Stimulated activated CD4-positive, alpha-beta T cell treated with anti-CD3 and anti-CD28 coated beads, TNF-alpha, amount 100 ng/mL, for 48 hours (primary cell): ENCODE measurements around the gene OTUD1.

Experiments used
- DNase-seq, 3 donors: peaks; one replicate each; pipeline ENCODE4 v3.0.0-alpha.2; 2020; ENCODE audit warnings: low read depth in 3 of 3

OTUD1 gene

GRCh38 chr10:23467548-23467947 lies 28.7 kb downstream of the OTUD1 start:
- no peak for DNase-seq

DNA sequence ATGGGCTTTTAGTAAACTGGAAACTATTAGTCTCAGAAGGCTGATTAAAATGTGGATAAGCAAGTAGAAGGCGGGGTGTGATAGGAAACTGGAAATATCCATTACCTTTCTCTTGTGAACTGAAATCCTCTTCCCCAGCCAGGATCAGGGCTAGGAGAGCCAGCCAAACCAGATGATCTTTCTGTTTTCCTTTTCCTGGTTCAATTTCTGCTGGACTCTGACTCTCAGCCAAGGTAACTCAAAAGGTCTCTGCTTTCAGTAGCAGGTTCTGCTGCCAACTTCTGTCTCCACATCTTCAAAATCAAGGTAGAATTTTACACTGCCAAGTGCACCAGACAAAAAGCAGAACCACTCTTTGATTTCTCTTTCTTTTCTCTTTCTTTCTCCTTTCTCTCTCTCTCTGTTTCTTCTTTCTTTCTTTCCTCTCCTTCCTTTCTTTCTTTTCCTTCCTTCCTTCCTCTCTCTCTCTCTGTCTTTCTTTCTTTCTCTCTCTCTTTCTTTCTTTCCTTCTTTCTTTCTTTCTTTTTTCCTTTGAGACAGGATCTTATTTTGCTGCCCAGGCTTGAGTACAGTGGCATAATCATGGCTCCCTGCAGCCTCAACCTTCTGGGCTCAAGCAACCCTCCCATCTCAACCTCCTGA lies 30.8 kb downstream of the OTUD1 start:
- DNase-seq = no peak

DNA sequence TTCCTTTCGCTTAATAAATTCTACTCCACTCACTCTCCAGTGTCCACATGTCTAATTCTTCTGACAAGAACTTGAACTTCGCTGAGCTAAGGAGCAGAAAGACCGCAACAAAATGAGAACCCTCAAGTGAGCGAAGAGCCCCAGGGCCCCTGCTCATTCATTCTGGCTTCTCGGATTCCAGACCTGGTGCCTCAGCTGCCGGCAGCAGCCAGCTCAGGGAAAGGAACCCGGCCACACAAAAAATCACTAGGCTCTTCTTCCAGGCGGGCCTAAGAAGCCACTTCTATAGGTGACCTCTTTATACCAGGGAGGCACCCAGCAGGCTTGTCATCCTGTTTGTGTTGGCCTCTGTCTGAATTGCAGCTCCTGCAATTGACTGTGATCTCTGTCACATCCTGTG lies 33.3 kb downstream of the OTUD1 start:
- no peak for DNase-seq

GRCh38 chr10:23474081-23474480 lies 35.2 kb downstream of the OTUD1 start:
- DNase-seq = no peak

DNA sequence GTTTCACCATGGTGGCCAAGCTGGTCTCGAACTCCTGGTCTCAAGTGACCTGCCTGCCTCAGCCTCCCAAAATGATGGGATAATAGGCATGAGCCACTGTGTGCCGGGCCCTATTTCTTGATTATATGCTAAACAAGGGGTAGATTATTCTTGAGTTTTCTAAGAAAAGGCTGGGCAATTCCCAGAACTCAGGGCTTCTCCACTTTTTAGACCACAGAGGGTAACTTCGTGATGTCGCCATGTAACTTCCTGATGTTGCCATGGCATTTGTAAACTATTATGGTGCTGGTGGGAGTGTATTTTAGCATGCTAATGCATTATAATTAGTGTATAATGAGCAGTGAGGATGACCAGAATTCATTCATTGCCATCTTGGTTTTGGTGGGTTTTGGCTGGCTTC lies 35.8 kb downstream of the OTUD1 start:
- DNase-seq = no peak

DNA sequence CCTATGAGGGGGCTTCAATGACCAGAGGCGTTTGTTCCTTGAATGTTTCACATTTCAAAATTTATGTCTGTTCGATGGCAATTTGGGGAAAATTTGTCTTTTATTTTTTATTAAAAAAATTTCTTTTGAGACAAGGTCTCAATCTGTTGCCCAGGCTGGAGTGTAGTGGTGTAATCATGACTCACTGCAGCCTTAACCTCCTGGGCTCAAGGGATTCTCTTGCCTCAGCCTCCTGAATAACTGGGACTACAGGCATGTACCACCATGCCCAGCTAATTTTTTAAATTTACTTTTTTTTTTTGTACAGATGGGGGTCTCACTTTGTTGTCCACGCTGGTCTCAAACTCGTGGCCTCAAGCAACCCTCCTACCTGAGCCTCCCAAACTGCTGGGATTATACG lies 39.7 kb downstream of the OTUD1 start:
- no peak for DNase-seq

DNA sequence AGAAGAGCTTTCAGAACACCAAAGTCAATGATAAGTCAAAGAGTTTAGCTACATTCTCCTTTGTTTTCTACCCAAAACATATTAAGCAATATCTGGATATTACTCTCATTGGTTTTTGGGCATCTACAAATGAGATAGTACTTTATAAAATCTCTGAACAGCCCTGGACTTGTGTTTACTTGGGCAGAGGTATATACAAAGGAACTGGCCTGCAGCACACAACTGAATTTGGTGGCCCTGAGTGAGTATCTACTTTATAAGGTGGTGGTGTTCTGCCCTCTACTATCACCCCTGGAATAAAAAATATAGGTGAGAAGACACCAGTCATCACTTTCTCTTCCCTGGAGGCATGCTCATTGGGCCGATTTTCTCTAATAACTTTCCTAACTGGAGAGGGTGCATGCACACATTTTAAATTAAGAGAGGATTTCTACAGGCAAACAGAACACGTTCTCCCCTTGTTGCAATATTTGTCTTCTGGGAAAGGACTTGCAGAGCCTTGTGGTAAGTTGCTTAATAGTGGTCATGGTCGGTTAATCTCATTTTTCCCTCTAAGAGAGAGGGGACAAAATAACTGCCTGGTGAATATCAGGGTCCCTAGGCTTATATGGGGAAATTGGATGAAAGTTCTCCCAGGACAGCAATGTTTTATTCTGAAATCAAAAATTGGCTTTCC lies 41.1 kb downstream of the OTUD1 start:
- no peak for DNase-seq

DNA sequence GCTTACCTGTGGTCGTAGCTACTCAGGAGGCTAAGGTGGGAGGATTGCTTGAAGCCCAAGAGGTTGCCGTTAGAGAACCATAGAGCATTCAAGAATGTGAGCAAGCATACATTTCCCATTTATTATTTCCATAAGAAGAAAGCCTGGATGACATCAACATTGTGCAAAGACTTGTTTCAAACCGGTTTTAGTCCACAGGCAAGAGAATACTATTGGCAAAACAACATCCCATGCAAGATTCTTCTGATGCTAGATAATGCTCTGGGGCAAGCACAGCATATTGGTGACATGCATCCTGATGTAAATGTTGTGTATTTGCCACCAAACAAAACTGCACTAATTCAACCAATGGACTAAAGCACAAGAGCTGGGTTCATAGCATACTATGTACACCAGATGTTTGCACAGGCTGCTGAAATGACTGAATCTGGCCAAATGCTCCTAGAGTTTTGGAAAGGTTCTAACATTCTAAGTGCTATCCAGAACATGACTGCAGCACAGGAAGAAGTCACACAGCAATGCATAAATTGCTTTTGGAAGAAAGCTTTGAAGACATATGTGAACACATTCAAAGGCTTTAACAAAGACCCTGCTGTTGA lies 42.6 kb downstream of the OTUD1 start:
- DNase-seq = no peak

- DNase-seq = no peak
Measured at GRCh38 chr10:23490115-23490514, 51.2 kb downstream of the OTUD1 start.
